HUES48 (cell line): ENCODE measurements around the gene LRRC3.

Experiments used
- H3K27ac ChIP-seq: one replicate; pipeline ENCODE4 v1.7.0; 2013; ENCODE audit warnings: low read depth, low read length, inconsistent platforms
- H3K27me3 ChIP-seq: 2 replicates; pipeline ENCODE4 v1.6.1; 2013; ENCODE audit warnings: mild to moderate bottlenecking, low read length; ENCODE audit not compliant: control insufficient read depth, insufficient read depth
- H3K36me3 ChIP-seq: 2 replicates; pipeline ENCODE4 v1.6.1; 2013; ENCODE audit warnings: low read length; ENCODE audit not compliant: control insufficient read depth, insufficient read depth
- H3K4me1 ChIP-seq: 2 replicates; pipeline ENCODE4 v1.6.1; 2013; ENCODE audit warnings: mild to moderate bottlenecking, low read length; ENCODE audit not compliant: control insufficient read depth, insufficient read depth
- H3K4me3 ChIP-seq: 2 replicates; pipeline ENCODE4 v1.5.1; 2013; ENCODE audit warnings: mild to moderate bottlenecking, low read depth, low read length
- H3K9ac ChIP-seq: 2 replicates; pipeline ENCODE4 v1.6.1; 2013; ENCODE audit warnings: mild to moderate bottlenecking, low read depth, low read length, moderate library complexity
- H3K9me3 ChIP-seq: 2 replicates; pipeline ENCODE4 v1.6.1; 2013; ENCODE audit warnings: low read length; ENCODE audit not compliant: control insufficient read depth, insufficient read depth

LRRC3 gene

GRCh38 chr21:44425307-44425894 lies 29.9 kb upstream of the LRRC3 start:
- no peaks in the 10 kb centered on the region for H3K27me3 ChIP-seq
- no peaks in the 10 kb centered on the region for H3K36me3 ChIP-seq
- no peak overlapping the region for H3K9ac ChIP-seq
- H3K4me1 ChIP-seq: no peaks in the 10 kb centered on the region
- no peak overlapping the region for H3K27ac ChIP-seq
- H3K4me3 ChIP-seq: no peak overlapping the region
- H3K9me3 ChIP-seq: peaks cover 11% of the 10 kb centered on the region

GRCh38 chr21:44425895-44426662 lies 29.2 kb upstream of the LRRC3 start:
- no peak overlapping the region for H3K4me3 ChIP-seq
- no peaks in the 10 kb centered on the region for H3K4me1 ChIP-seq
- H3K27ac ChIP-seq: no peak overlapping the region
- no peaks in the 10 kb centered on the region for H3K36me3 ChIP-seq
- no peak overlapping the region for H3K9ac ChIP-seq
- H3K9me3 ChIP-seq: peaks cover 11% of the 10 kb centered on the region
- H3K27me3 ChIP-seq: no peaks in the 10 kb centered on the region

GRCh38 chr21:44426663-44427191 lies 28.6 kb upstream of the LRRC3 start:
- H3K4me3 ChIP-seq: no peak overlapping the region

DNA sequence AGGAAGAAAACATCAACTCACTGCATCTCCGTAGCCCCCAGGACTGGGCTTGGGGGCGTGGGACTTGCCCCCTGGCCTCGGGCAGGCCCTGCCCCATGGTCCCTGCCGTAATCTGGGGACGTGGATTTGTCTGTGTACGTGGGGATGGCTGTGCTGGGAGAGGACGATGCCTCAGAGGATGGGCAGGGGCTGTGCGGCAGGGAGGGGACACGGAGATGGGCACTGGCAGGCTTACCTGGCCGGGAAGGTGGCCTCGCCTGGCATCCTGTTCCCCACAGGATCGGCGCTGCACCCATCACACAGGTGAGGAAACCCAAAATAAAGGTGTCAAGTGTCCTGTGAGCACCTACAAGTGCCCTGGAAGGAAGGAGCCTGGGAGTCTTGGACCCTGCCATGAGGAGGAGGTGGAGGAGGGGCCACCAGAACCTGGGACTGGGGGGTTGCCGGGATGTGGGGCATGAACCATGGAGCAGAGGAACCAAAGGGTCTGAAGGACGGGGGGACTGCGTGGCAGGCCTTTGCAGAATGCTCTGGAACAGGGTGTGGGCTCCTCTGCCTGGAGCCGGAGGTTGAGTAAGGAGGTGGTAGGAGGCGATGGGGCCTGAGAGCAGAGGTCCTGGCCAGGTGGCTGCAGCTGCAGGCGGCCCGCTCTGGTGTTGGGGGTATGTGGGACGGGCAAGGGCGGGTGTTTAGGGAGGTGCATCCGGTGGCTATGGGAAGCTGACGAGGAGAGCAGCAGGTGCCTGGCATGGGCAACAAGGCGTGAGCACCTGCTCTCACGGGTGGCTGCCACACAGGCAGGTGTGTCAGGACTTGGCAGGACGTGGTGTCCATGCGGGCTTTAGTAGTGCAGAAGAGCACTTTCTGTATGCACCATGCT lies 27.8 kb upstream of the LRRC3 start:
- H3K27ac ChIP-seq: no peak overlapping the region
- no peaks in the 10 kb centered on the region for H3K36me3 ChIP-seq
- H3K9ac ChIP-seq: no peak overlapping the region

More at GRCh38 chr21:44426663-44427191, 28.6 kb upstream of the LRRC3 start:
- H3K9ac ChIP-seq: no peak overlapping the region
- peaks cover 11% of the 10 kb centered on the region for H3K9me3 ChIP-seq
- H3K36me3 ChIP-seq: no peaks in the 10 kb centered on the region
- no peak overlapping the region for H3K27ac ChIP-seq
- H3K4me1 ChIP-seq: no peaks in the 10 kb centered on the region
- no peaks in the 10 kb centered on the region for H3K27me3 ChIP-seq

DNA sequence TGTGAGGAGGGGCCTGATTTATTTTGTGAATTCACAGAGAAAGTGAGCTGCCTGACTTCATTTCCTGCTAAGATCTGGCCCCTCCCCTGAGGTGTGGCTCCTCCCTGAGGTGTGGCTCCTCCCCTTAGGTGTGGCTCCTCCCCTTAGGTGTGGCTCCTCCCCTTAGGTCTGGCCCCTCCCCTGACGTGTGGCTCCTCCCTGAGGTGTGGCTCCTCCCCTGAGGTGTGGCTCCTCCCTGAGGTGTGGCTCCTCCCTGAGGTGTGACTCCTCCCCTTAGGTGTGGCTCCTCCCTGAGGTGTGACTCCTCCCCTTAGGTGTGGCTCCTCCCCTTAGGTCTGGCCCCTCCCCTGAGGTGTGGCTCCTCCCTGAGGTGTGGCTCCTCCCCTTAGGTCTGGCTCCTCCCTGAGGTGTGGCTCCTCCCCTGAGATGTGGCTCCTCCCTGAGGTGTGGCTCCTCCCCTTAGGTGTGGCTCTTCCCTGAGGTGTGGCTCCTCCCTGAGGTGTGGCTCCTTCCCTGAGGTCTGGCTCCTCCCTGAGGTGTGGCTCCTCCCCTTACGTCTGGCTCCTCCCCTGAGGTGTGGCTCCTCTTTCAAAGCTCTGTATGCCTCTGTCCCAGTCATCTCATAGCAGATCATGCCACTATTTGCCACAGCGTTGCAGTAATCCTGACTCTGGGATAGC lies 26.9 kb upstream of the LRRC3 start:
- Histone ChIP-seq H3K4me3 (no peak overlapping the region), H3K4me1 (no peaks in the 10 kb centered on the region), H3K27me3 (no peaks in the 10 kb centered on the region), H3K27ac (no peak overlapping the region), H3K9ac (no peak overlapping the region), H3K36me3 (no peaks in the 10 kb centered on the region), H3K9me3 (peaks cover 11% of the 10 kb centered on the region)

More for the DNA sequence above, 27.8 kb upstream of the LRRC3 start:
- Histone ChIP-seq H3K9me3 (peaks cover 11% of the 10 kb centered on the region), H3K27me3 (no peaks in the 10 kb centered on the region), H3K4me1 (no peaks in the 10 kb centered on the region), H3K4me3 (no peak overlapping the region)

DNA sequence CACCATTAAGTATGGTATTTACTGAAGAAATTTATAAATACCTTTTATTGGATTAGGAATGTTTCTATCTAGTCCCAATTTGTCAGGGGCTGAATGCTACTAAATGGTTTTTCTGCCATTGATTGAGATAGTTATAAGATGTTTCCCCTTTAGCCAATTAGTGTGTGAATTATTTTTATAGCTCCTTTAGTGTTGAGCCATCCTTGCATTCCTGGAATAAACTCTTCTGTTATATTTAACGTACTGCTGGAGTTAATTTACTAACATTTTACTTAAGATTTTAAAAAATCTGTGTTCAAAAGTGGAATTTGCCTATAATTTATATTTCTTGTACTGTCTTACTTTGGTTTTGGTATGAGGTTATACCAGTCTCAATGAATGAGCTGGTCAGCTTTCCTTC lies 25.4 kb upstream of the LRRC3 start:
- Histone ChIP-seq H3K9me3 (peaks cover 11% of the 10 kb centered on the region), H3K27ac (no peak overlapping the region), H3K36me3 (no peaks in the 10 kb centered on the region), H3K9ac (no peak overlapping the region), H3K27me3 (no peaks in the 10 kb centered on the region), H3K4me3 (no peak overlapping the region), H3K4me1 (no peaks in the 10 kb centered on the region)

GRCh38 chr21:44431300-44431699 lies 24.0 kb upstream of the LRRC3 start:
- H3K27ac ChIP-seq: no peak overlapping the region
- no peaks in the 10 kb centered on the region for H3K4me1 ChIP-seq
- H3K27me3 ChIP-seq: no peaks in the 10 kb centered on the region
- no peaks in the 10 kb centered on the region for H3K36me3 ChIP-seq
- H3K4me3 ChIP-seq: no peak overlapping the region
- H3K9ac ChIP-seq: no peak overlapping the region
- peaks cover 11% of the 10 kb centered on the region for H3K9me3 ChIP-seq

DNA sequence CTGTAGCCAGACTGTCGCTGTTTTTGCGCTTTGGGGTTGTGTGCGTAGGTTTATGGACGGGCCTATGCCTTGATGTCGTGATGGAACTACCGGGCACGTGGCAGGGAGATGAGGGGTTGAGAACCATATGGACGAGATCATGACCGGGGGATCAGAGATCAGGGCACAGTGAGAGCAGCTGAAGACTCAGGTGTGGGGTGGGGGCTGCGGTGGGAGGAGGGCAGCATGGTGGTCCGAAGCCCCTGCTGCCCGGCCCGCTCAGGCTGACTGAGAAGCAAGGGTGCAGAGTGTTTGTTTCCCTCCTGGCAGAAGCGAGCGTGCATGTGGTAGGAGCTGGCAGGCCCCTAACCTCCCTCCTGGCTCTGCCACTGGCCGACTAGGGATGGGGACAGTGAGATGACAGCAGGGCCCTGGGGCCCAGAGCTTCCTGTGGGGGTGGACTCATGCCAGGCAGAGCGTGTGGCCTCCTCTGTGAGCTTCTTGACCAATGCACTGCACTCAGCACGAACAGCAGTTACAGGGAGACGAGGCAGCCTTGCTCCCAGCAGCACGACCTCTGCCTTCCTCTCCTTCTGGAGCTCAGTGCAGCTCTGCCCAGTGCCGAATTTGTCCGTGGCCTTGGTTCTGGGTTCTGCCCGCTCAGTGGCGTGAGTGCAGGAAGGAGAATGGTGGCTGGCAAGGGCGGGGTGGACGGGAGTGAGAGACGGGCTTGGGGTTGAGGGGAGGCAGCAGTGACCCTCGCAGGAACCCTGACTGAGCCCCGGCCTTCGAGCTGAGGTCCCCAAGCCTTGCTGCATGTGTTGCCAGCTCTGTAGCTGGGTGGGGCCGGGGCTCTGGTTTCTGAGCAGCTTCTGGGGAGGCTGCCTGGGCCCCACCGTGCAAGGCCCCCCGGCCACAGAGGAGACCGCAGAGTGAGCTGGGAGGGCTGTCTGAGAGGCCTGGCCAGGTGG lies 22.2 kb upstream of the LRRC3 start:
- H3K27me3 ChIP-seq: no peaks in the 10 kb centered on the region
- H3K27ac ChIP-seq: no peak overlapping the region
- no peaks in the 10 kb centered on the region for H3K36me3 ChIP-seq
- H3K9ac ChIP-seq: no peak overlapping the region
- H3K4me3 ChIP-seq: no peak overlapping the region
- no peaks in the 10 kb centered on the region for H3K4me1 ChIP-seq
- H3K9me3 ChIP-seq: peaks cover 11% of the 10 kb centered on the region

- Histone ChIP-seq H3K36me3 (no peaks in the 10 kb centered on the region), H3K4me1 (no peaks in the 10 kb centered on the region), H3K9ac (no peak overlapping the region), H3K27ac (no peak overlapping the region), H3K4me3 (no peak overlapping the region), H3K27me3 (no peaks in the 10 kb centered on the region), H3K9me3 (peaks cover 6% of the 10 kb centered on the region)
Observed at GRCh38 chr21:44433791-44434567, 21.3 kb upstream of the LRRC3 start.
